Lower lobe of right lung (tissue), 2 donors: ENCODE measurements around the gene REEP6. TPM values are rescaled to one million over a fixed set of nuclear protein-coding genes. Genes with fewer than 3 reads are reported as not detected.

Source experiments
- ATAC-seq, 2 donors: fragments of 200-7000 bp; cut with Tn5 transposase; one replicate each; pipeline ENCODE4 v1.9.1; 2020 to 2022; ENCODE audit warnings: mild to moderate bottlenecking in 2 of 2, moderate library complexity in 2 of 2
- DNase-seq: peaks from one replicate; pipeline ENCODE4 v3.0.0-alpha.2; 2020
- H3K27ac ChIP-seq: fragments of 200-600 bp; one replicate; pipeline ENCODE4 v1.8.0; 2022
- H3K27me3 ChIP-seq: fragments of 200-600 bp; one replicate; pipeline ENCODE4 v1.8.0; 2022; ENCODE audit warnings: low read depth
- H3K36me3 ChIP-seq: fragments of 200-600 bp; one replicate; pipeline ENCODE4 v1.8.0; 2022; ENCODE audit warnings: mild to moderate bottlenecking
- H3K4me1 ChIP-seq: fragments of 200-600 bp; one replicate; pipeline ENCODE4 v1.8.0; 2022
- H3K4me3 ChIP-seq: fragments of 200-600 bp; one replicate; pipeline ENCODE4 v1.8.0; 2022; ENCODE audit warnings: mild to moderate bottlenecking
- H3K9me3 ChIP-seq: fragments of 200-600 bp; one replicate; pipeline ENCODE4 v1.8.0; 2022
- intact Hi-C: fragments of 100-400 bp; cut with DNase I; formaldehyde crosslinking; loops from one replicate; pipeline ENCODE4 v1.11.0; 2022
- total RNA-seq: library from RNA; stranded (reverse); fragmentation: NEBNext Ultra II Directional; extraction: Animal tissue kit (Norgen Biotek cat#: 25700); gene quantifications from one replicate; pipeline ENCODE4 v1.2.1, GENCODE V29; 2021
- TF ChIP-seq, protein P1 (sequence below): fragments of 200-600 bp; IDR thresholded peaks from one replicate; pipeline ENCODE4 v1.8.0; 2022; ENCODE audit warnings: antibody characterized with exemption, mild to moderate bottlenecking
- donor health status: DM: no; HTN: yes; CAD: no; lungs with severe emphysema.

Gene REEP6
- total RNA-seq, 1 donor from 2014 or later = 2.5 TPM

DNA sequence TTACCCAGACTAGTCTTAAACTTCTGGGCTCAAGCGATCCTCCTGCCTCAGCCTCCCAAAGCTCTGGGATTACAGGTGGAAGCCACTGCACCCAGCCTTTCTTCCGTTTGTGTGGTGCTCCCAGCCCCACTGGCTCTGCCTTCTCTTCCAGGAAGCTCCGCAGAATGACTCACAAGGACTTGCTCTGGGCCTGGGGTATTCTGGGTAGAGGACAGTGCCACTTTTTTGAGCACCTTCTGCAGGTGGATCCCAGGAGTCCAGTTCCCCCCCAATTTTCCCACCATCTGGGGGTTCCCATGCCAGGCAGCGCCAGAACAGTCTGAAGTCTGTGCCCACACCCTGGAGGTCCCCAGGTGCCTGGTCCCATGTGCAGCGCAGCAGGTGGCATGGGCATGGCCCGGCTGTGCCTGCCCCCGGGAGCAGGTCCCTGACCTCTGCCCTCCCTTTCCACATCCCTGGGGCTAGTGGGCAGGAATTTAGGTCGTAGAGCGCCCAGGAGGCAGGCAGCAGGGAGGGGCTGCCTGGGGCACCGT is 1.6 kb downstream of the REEP6 start:
- intact Hi-C loops = no loop called here
- Histone ChIP-seq H3K27ac (no peak overlapping the region), H3K27me3 (peaks cover 22% of the 10 kb centered on the region), H3K9me3 (no peaks in the 10 kb centered on the region), H3K4me3 (no peak overlapping the region), H3K4me1 (peaks cover 16% of the 10 kb centered on the region), H3K36me3 (no peaks in the 10 kb centered on the region)
- TF ChIP-seq, protein P1, sequence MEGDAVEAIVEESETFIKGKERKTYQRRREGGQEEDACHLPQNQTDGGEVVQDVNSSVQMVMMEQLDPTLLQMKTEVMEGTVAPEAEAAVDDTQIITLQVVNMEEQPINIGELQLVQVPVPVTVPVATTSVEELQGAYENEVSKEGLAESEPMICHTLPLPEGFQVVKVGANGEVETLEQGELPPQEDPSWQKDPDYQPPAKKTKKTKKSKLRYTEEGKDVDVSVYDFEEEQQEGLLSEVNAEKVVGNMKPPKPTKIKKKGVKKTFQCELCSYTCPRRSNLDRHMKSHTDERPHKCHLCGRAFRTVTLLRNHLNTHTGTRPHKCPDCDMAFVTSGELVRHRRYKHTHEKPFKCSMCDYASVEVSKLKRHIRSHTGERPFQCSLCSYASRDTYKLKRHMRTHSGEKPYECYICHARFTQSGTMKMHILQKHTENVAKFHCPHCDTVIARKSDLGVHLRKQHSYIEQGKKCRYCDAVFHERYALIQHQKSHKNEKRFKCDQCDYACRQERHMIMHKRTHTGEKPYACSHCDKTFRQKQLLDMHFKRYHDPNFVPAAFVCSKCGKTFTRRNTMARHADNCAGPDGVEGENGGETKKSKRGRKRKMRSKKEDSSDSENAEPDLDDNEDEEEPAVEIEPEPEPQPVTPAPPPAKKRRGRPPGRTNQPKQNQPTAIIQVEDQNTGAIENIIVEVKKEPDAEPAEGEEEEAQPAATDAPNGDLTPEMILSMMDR = no peak
- ATAC-seq (no peak), DNase-seq (no peak)

DNA sequence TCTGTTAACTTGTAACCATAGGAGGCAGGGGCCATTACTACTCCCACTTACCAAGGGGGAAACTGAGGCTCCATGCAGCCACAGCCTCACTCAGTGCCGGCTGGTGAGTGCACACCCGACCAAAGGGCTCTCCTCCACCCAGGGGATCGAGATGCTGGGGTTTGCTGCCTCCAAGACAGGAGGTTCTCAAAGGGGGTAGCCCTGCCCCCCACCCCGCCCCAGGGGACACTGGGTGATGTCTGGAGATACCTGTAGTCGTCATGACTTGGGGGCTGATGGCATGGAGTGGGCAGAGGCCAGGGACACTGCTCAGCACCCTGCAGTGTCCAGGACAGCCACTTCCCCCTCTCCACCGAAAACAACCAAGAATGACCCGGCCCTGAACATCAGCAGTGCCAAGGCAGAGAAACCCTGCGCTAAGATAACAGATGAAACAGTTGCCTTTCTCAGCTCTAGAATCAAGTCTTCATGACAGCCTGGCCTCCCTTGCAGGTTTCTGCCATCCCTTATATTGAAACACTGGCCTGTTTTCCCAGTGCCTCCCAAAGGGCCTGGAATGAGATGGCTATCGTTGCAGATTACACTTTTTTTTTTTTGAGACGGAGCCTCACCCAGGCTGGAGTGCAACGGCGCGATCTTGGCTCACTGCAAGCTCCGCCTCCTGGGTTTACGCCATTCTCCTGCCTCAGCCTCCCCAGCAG is 3.3 kb downstream of the REEP6 start:
- DNase-seq (no peak), ATAC-seq (no peak)
- H3K4me3 ChIP-seq = no peak overlapping the region
- intact Hi-C loops = no loop called here
- no peak overlapping the region for H3K27ac ChIP-seq
- TF ChIP-seq, protein P1 = no peak
- H3K9me3 ChIP-seq = no peaks in the 10 kb centered on the region
- peaks cover 30% of the 10 kb centered on the region for H3K27me3 ChIP-seq
- H3K36me3 ChIP-seq = no peaks in the 10 kb centered on the region
- H3K4me1 ChIP-seq = peaks cover 16% of the 10 kb centered on the region

DNA sequence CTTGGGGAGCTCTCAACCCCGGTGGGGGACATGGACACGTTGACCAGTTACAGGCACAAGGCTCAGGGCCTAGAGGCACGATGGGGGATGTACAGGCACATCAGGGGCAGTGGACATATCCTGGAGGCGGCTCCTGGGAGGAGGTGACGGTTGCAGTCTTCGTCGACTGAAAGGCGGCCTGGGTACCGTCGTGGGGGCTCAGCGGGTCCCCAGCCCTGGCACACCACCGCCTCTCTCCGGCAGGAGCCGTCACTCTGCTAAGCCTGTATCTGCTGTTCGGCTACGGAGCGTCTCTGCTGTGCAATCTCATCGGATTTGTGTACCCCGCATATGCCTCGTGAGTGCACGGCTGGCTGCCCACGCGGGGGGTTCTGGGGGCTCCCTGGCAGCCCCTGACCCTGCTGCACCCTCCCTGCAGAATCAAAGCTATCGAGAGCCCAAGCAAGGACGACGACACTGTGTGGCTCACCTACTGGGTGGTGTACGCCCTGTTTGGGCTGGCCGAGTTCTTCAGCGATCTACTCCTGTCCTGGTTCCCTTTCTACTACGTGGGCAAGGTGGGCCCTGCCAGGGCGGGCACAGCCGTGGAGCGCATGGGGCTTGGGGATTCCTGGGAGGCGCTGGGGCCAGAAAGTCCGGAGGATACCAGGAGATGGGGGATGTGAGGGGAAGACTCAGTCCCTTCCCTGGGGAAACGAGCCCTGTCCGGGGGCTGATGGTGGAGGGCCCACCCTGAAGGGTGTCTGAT is 4.2 kb downstream of the REEP6 start:
- DNase-seq (no peak), ATAC-seq (no peak)
- no peak overlapping the region for H3K27ac ChIP-seq
- peaks cover 9% of the 10 kb centered on the region for H3K4me1 ChIP-seq
- TF ChIP-seq, protein P1 = no peak
- no peaks in the 10 kb centered on the region for H3K9me3 ChIP-seq
- H3K27me3 ChIP-seq = peaks cover 30% of the 10 kb centered on the region
- intact Hi-C loops = no loop called here
- H3K4me3 ChIP-seq = no peak overlapping the region
- H3K36me3 ChIP-seq = no peaks in the 10 kb centered on the region

DNA sequence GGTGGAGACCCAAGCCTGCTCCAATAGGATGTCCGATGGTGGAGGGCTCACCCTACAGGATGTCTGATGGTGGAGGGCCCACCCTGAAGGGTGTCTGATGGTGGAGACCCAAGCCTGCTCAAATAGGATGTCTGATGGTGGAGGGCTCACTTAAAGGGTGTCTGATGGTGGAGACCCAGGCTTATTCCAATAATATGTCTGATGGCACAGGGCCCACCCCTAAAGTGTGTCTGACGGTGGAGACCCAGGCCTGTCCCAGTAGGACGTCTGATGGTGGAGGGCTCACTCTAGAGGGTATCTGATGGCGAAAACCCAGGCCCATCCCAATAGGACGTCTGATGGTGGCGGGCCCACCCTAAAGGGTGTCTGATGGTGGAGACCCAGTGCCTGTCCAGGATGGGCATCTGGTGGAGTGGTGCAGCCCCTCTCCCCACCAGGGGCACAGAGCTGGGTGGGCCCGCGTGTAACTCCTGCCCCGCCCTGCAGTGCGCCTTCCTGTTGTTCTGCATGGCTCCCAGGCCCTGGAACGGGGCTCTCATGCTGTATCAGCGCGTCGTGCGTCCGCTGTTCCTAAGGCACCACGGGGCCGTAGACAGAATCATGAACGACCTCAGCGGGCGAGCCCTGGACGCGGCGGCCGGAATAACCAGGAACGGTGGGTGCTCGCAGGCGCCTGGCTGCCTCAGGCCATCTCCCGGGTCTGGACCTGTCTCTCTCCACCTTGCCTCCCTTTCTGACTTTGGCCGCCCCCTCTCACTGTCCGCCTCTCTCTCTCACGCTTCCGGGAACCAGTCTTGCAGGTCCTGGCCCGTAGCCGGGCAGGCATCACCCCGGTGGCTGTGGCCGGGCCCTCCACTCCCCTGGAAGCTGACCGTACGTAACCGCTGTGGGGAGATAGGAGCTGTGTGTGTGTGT is 5.1 kb downstream of the REEP6 start:
- intact Hi-C loops = no loop called here
- DNase-seq (no peak), ATAC-seq (peak; percentile 29 to 41)

More for the DNA sequence above, 5.1 kb downstream of the REEP6 start:
- Histone ChIP-seq H3K4me1 (peaks cover 9% of the 10 kb centered on the region), H3K9me3 (no peaks in the 10 kb centered on the region), H3K36me3 (no peaks in the 10 kb centered on the region), H3K27me3 (peaks cover 30% of the 10 kb centered on the region), H3K27ac (no peak overlapping the region), H3K4me3 (no peak overlapping the region)
- TF ChIP-seq, protein P1 = no peak
